ENCODE results near the gene ELP4.
"Not testable (repeated sequence)": the region's sequence is repeated elsewhere in the genome, so short reads cannot be mapped to it uniquely, and the experiment has no call there.

ELP4 gene

GRCh38 chr11:31646216-31646615 is 136.6 kb downstream of the ELP4 start:
- DNase-seq (ENCODE audit: low spot score): no peak

- no peak for DNase-seq (ENCODE audit: low spot score)
Observed at GRCh38 chr11:31649129-31649966, 139.8 kb downstream of the ELP4 start.

GRCh38 chr11:31651208-31651607 is 141.6 kb downstream of the ELP4 start:
- no peak for DNase-seq (ENCODE audit: low spot score)

- no peak for DNase-seq (ENCODE audit: low spot score)
Observed at GRCh38 chr11:31651822-31652221, 142.3 kb downstream of the ELP4 start.

GRCh38 chr11:31652528-31652927 is 143.0 kb downstream of the ELP4 start:
- DNase-seq (ENCODE audit: low spot score): no peak

- no peak for DNase-seq (ENCODE audit: low spot score)
Observed at GRCh38 chr11:31655483-31655882, 145.9 kb downstream of the ELP4 start.

- DNase-seq (ENCODE audit: low spot score): no peak
Observed at GRCh38 chr11:31656051-31656450, 146.5 kb downstream of the ELP4 start.

- no peak for DNase-seq (ENCODE audit: low spot score)
Observed at GRCh38 chr11:31657091-31657490, 147.5 kb downstream of the ELP4 start.

GRCh38 chr11:31664129-31664528 is 154.6 kb downstream of the ELP4 start:
- DNase-seq (ENCODE audit: low spot score): no peak

- no peak for DNase-seq (ENCODE audit: low spot score)
Observed at GRCh38 chr11:31664954-31665353, 155.4 kb downstream of the ELP4 start.

- no peak for DNase-seq (ENCODE audit: low spot score)
Observed at GRCh38 chr11:31671681-31672080, 162.1 kb downstream of the ELP4 start.

GRCh38 chr11:31673108-31673507 is 163.5 kb downstream of the ELP4 start:
- not testable (repeated sequence) for DNase-seq (ENCODE audit: low spot score)

- no peak for DNase-seq (ENCODE audit: low spot score)
Observed at GRCh38 chr11:31676280-31676982, 166.9 kb downstream of the ELP4 start.

GRCh38 chr11:31680770-31681169 is 171.2 kb downstream of the ELP4 start:
- DNase-seq (ENCODE audit: low spot score): no peak

- DNase-seq (ENCODE audit: low spot score): no peak
Observed at GRCh38 chr11:31687256-31687655, 177.7 kb downstream of the ELP4 start.

GRCh38 chr11:31687861-31688260 is 178.3 kb downstream of the ELP4 start:
- no peak for DNase-seq (ENCODE audit: low spot score)

- no peak for DNase-seq (ENCODE audit: low spot score)
Observed at GRCh38 chr11:31689559-31689958, 180.0 kb downstream of the ELP4 start.

GRCh38 chr11:31690041-31690440 is 180.5 kb downstream of the ELP4 start:
- no peak for DNase-seq (ENCODE audit: low spot score)

GRCh38 chr11:31690516-31690915 is 180.9 kb downstream of the ELP4 start:
- no peak for DNase-seq (ENCODE audit: low spot score)

GRCh38 chr11:31692466-31692865 is 182.9 kb downstream of the ELP4 start:
- DNase-seq (ENCODE audit: low spot score): no peak

GRCh38 chr11:31697049-31697448 is 187.5 kb downstream of the ELP4 start:
- DNase-seq (ENCODE audit: low spot score): not testable (repeated sequence)

- no peak for DNase-seq (ENCODE audit: low spot score)
Observed at GRCh38 chr11:31699066-31699465, 189.5 kb downstream of the ELP4 start.

- no peak for DNase-seq (ENCODE audit: low spot score)
Observed at GRCh38 chr11:31702966-31703365, 193.4 kb downstream of the ELP4 start.
